B cell (primary cell): ENCODE results near the gene PGPEP1. TPM values are rescaled to one million over a fixed set of nuclear protein-coding genes. Genes with fewer than 3 reads are reported as not detected.
A peak's percentile ranks its signal among the peaks of the same experiment; 100 is the strongest.

Experiments
- ATAC-seq: fragments of 200-7000 bp; cut with Tn5 transposase; one replicate; pipeline ENCODE4 v1.10.0; 2021; ENCODE audit warnings: low read depth, mild to moderate bottlenecking, moderate number of reproducible peaks, moderate library complexity
- CTCF ChIA-PET: fragments of 350-600 bp; sonication (Branson Sonifier 250); formaldehyde crosslinking; loops from one replicate; lab custom pipeline; 2021; ENCODE audit warnings: antibody characterized with exemption, inconsistent platforms; lab: Charles Lee
- POLR2A ChIA-PET: fragments of 350-600 bp; sonication (Branson Sonifier 250); formaldehyde crosslinking; loops from one replicate; lab custom pipeline; 2021; ENCODE audit warnings: antibody characterized with exemption; lab: Charles Lee
- DNase-seq: peaks from one replicate; pipeline ENCODE4 v3.0.0; 2013
- H2AFZ ChIP-seq: 2 replicates; pipeline ENCODE4 v1.6.1; 2012; ENCODE audit warnings: mild to moderate bottlenecking, low read depth, low read length; ENCODE audit not compliant: insufficient read depth, poor library complexity, severe bottlenecking
- H3K27ac ChIP-seq, 2 donors: 1 replicate in 1 of 2; 2 replicates in 1 of 2; pipeline ENCODE4 v1.5.1; 2012 to 2013; ENCODE audit warnings: low read length in 2 of 2, mild to moderate bottlenecking in 2 of 2, moderate library complexity in 1 of 2
- H3K27me3 ChIP-seq, 4 experiments: fragments of 200-600 bp in 1 of 4; sonication (generic) in 1 of 4; replicated peaks in 1 of 4; 1 replicate in 2 of 4; 2 replicates in 2 of 4; pipeline versions ENCODE4 v1.6.1 to v1.7.0; 2013 to 2016; ENCODE audit warnings: low read length in 3 of 4, mild to moderate bottlenecking in 2 of 4, mixed read lengths in 1 of 4, moderate library complexity in 1 of 4; ENCODE audit not compliant: insufficient read depth in 4 of 4, control insufficient read depth in 3 of 4; ENCODE audit errors: control extremely low read depth in 1 of 4
- H3K36me3 ChIP-seq, 2 experiments: replicated peaks in 1 of 2; 1 replicate in 1 of 2; 2 replicates in 1 of 2; pipeline versions ENCODE4 v1.6.1 to v1.7.1; 2013; ENCODE audit warnings: low read length in 1 of 2; ENCODE audit not compliant: insufficient read depth in 2 of 2, control insufficient read depth in 1 of 2; ENCODE audit errors: control extremely low read depth in 1 of 2, extremely low read depth in 1 of 2
- H3K4me1 ChIP-seq, 2 donors: fragments of 200-600 bp in 1 of 2; sonication (generic) in 1 of 2; 1 replicate in 1 of 2; 2 replicates in 1 of 2; pipeline versions ENCODE4 v1.5.1 to v1.6.1; 2013 to 2017; ENCODE audit warnings: low read length in 2 of 2; ENCODE audit not compliant: control insufficient read depth in 2 of 2, insufficient read depth in 2 of 2
- H3K4me2 ChIP-seq: replicated peaks from 2 replicates; pipeline ENCODE3; 2012; ENCODE audit warnings: mild to moderate bottlenecking, low read depth, low read length; ENCODE audit not compliant: poor library complexity, severe bottlenecking
- H3K4me3 ChIP-seq, 5 experiments: fragments of 200-600 bp in 1 of 5; sonication (generic) in 1 of 5; 1 replicate in 3 of 5; 2 replicates in 2 of 5; pipeline versions ENCODE4 v1.5.1 to v1.7.0; 2011 to 2016; ENCODE audit warnings: low read length in 4 of 5, mild to moderate bottlenecking in 4 of 5, low read depth in 2 of 5, control low read depth in 1 of 5, moderate library complexity in 1 of 5; ENCODE audit not compliant: insufficient read depth in 1 of 5; ENCODE audit errors: control extremely low read depth in 1 of 5, extremely low read depth in 1 of 5
- H3K79me2 ChIP-seq: fragments of 200-600 bp; sonication (generic); one replicate; pipeline ENCODE4 v1.6.0; 2016; ENCODE audit warnings: low read length; ENCODE audit not compliant: control insufficient read depth, insufficient read depth
- H3K9ac ChIP-seq: fragments of 200-600 bp; sonication (generic); 2 replicates; pipeline ENCODE4 v1.6.1; 2017; ENCODE audit warnings: mild to moderate bottlenecking, low read length, moderate library complexity
- H3K9me3 ChIP-seq, 3 donors: one replicate each; pipeline versions ENCODE4 v1.6.1 to v1.7.1; 2013; ENCODE audit warnings: low read length in 2 of 3; ENCODE audit not compliant: control insufficient read depth in 2 of 3, insufficient read depth in 1 of 3; ENCODE audit errors: control extremely low read depth in 1 of 3
- H4K20me1 ChIP-seq: 2 replicates; pipeline ENCODE4 v1.6.0; 2012; ENCODE audit warnings: mild to moderate bottlenecking, low read length; ENCODE audit not compliant: insufficient read depth, control insufficient read depth, poor library complexity, severe bottlenecking
- H3K27ac Mint-ChIP-seq: one replicate; pipeline ENCODE4 v1.8.0; 2021; ENCODE audit warnings: mixed read lengths
- H3K27me3 Mint-ChIP-seq: one replicate; pipeline ENCODE4 v1.8.0; 2021; ENCODE audit warnings: mixed read lengths
- H3K4me1 Mint-ChIP-seq: one replicate; pipeline ENCODE4 v1.8.0; 2021; ENCODE audit warnings: mixed read lengths
- H3K4me3 Mint-ChIP-seq: one replicate; pipeline ENCODE4 v1.8.0; 2021; ENCODE audit warnings: mixed read lengths
- H3K9me3 Mint-ChIP-seq: one replicate; pipeline ENCODE4 v1.8.0; 2022; ENCODE audit warnings: mixed read lengths; ENCODE audit not compliant: insufficient read depth
- EZH2 ChIP-seq: IDR thresholded peaks from 2 replicates; pipeline ENCODE4 v1.6.1; 2012; ENCODE audit warnings: borderline replicate concordance, low read depth, mild to moderate bottlenecking, moderate library complexity, low read length; ENCODE audit not compliant: insufficient read depth, poor library complexity, severe bottlenecking
- WGBS: methylation state at CpG from one replicate; pipeline ENCODE4 v1.1.5; 2013; ENCODE audit warnings: missing lambda C conversion rate; ENCODE audit not compliant: insufficient coverage; 5-methylcytosine and 5-hydroxymethylcytosine counted together
- intact Hi-C: fragments of 100-400 bp; cut with micrococcal nuclease; formaldehyde crosslinking; loops from one replicate; pipeline ENCODE4 v1.10.0; 2022
- polyA plus RNA-seq: library from polyadenylated mRNA; depleted of rRNA; stranded (reverse); fragments of >200 nt; gene quantifications from 2 replicates; pipeline ENCODE4 v1.2.3, GENCODE V29; 2012
- small RNA-seq: library from RNA; depleted of rRNA; stranded (forward); fragments of <200 nt; gene quantifications from one replicate; pipeline ENCODE3, GENCODE V24; 2012; ENCODE audit warnings: low replicate concordance, low read depth; ENCODE audit not compliant: insufficient read length
- total RNA-seq, 2 donors: library from RNA; stranded (reverse); fragments of 120-200 nt in 1 of 2; gene quantifications; 1 replicate in 1 of 2; 2 replicates in 1 of 2; pipeline versions ENCODE4 v1.2.3 to v1.2.4, GENCODE V29; 2013 to 2022
- TF ChIP-seq, protein P1 (sequence below): fragments of 200-600 bp; IDR thresholded peaks from one replicate; pipeline ENCODE4 v1.8.0; 2022; ENCODE audit warnings: antibody characterized with exemption, mild to moderate bottlenecking

The PGPEP1 gene
- total and polyA plus RNA-seq, 2 donors (not counting 1 experiment from before 2014, with no cell fraction given) = 17.6 to 20.9 TPM

DNA sequence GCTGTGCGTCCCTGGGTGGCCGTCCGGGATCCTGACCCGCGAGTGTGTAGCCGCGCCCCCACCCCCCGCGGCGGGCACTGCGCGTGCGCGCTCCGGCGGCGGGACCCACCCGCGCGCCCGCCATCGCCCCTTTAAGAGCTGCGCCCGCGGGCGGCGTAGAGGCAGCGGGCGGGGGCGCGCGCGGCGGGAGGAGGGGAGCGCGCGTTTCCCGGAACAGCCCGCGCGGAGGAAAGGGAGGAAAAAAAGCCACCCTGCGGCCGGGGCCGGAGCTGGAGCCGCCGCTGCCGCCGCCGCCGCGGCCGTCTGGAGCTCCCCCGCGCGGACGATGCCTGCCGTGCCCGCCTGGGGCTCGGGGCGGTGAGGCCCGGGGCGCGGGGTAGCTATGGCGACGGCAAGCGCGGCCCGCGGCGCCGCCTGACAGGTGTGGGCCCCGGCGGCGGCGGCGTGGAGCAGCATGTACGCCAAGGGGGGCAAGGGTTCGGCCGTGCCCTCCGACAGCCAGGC, 78.8 kb downstream of the PGPEP1 start, which contains the start of gene SSBP4:
TSS of gene SSBP4 (plus strand) at position 204 of the 504 bp plus-strand sequence. CDS start at position 455, 251 bp downstream.
- H3K4me3 ChIP-seq = peak within 1 kb of the TSS in 4 of 5 experiments; percentile 41 to 67 (median 52)
- Mint-ChIP-seq H3K27ac (peak within 1 kb of the TSS; percentile 71), H3K27me3 (peaks cover 31% of the 10 kb centered on the region), H3K4me1 (peaks cover 66% of the 10 kb centered on the region), H3K9me3 (no peaks in the 10 kb centered on the region), H3K4me3 (peak within 1 kb of the TSS; percentile 85)
- H3K9me3 ChIP-seq = peaks cover 0 to 28% (median 0%) of the 10 kb centered on the region in 3 donors
- peak within 1 kb of the TSS; percentile 63 for H3K9ac ChIP-seq
- peak within 1 kb of the TSS; percentile 97 for H3K4me2 ChIP-seq
- intact Hi-C loops = loop anchor here (1.0 kb wide), 1 partner anchor 10 kb away; no protein-coding TSS in a partner anchor
- peak; percentile 88 for DNase-seq
- POLR2A ChIA-PET = interaction anchor here (0.7 to 2.8 kb wide), 6 partner anchors 9 to 227 kb away, joined by 3 to 15 read pairs (median 4); partner anchors contain the start of gene MPV17L2
- H3K4me1 ChIP-seq = peaks cover 70 to 77% of the 10 kb centered on the region in 2 donors
- ATAC-seq = peak; percentile 64
- peaks cover 54% of the 10 kb centered on the region for H4K20me1 ChIP-seq
- H3K27ac ChIP-seq = no peak within 1 kb of the TSS
- H2AFZ ChIP-seq = peak within 1 kb of the TSS; percentile 51
- WGBS = under 1% methylated on average over 80 of the region's 80 CpGs
- H3K79me2 ChIP-seq = peaks cover 28% of the 10 kb centered on the region
- TF ChIP-seq EZH2 = no peak
- TF ChIP-seq, protein P1, sequence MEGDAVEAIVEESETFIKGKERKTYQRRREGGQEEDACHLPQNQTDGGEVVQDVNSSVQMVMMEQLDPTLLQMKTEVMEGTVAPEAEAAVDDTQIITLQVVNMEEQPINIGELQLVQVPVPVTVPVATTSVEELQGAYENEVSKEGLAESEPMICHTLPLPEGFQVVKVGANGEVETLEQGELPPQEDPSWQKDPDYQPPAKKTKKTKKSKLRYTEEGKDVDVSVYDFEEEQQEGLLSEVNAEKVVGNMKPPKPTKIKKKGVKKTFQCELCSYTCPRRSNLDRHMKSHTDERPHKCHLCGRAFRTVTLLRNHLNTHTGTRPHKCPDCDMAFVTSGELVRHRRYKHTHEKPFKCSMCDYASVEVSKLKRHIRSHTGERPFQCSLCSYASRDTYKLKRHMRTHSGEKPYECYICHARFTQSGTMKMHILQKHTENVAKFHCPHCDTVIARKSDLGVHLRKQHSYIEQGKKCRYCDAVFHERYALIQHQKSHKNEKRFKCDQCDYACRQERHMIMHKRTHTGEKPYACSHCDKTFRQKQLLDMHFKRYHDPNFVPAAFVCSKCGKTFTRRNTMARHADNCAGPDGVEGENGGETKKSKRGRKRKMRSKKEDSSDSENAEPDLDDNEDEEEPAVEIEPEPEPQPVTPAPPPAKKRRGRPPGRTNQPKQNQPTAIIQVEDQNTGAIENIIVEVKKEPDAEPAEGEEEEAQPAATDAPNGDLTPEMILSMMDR = peak; percentile 55
- H3K27me3 ChIP-seq = peaks cover 0 to 50% (median 31%) of the 10 kb centered on the region in 4 experiments
- H3K36me3 ChIP-seq = no peaks in the 10 kb centered on the region
- CTCF ChIA-PET = interaction anchor here (0.6 to 3.5 kb wide), 18 partner anchors 9 to 355 kb away, joined by 3 to 17 read pairs (median 4); partner anchors contain the start of gene LSM4

Small RNA genes within 50 kb of the gene (small RNA-seq; reads per million reads assigned to genes)
- not detected for gene MIR3189
- gene RN7SL513P = not detected

Other genes starting within 250 kb of the PGPEP1 start
- 85.5 and 90.7 TPM in 2 replicates for gene MAST3, start 242.8 kb upstream of the PGPEP1 start, total RNA-seq
- 43.5 and 48.7 TPM in 2 replicates for gene MAST3, start 242.8 kb upstream of the PGPEP1 start, polyA plus RNA-seq
- gene PIK3R2, start 187.4 kb upstream of the PGPEP1 start, total RNA-seq = 13.7 and 15.8 TPM in 2 replicates
- gene PIK3R2, start 187.4 kb upstream of the PGPEP1 start, polyA plus RNA-seq = 8.5 and 8.9 TPM in 2 replicates
- 171 TPM in 2 replicates for gene IFI30, start 166.8 kb upstream of the PGPEP1 start, total RNA-seq
- gene IFI30, start 166.8 kb upstream of the PGPEP1 start, polyA plus RNA-seq = 74.5 and 222 TPM in 2 replicates
- 6.5 and 8.6 TPM in 2 replicates for gene MPV17L2, start 147.4 kb upstream of the PGPEP1 start, total RNA-seq
- gene MPV17L2, start 147.4 kb upstream of the PGPEP1 start, polyA plus RNA-seq = 18.4 and 23.0 TPM in 2 replicates
- 9.6 and 10.4 TPM in 2 replicates for gene RAB3A, start 136.6 kb upstream of the PGPEP1 start, total RNA-seq
- 5.3 and 7.7 TPM in 2 replicates for gene RAB3A, start 136.6 kb upstream of the PGPEP1 start, polyA plus RNA-seq
- not detected in 2 replicates for gene PDE4C, start 114.2 kb upstream of the PGPEP1 start, total RNA-seq
- 0.13 TPM in 1 of 2 replicates, not detected in the other for gene PDE4C, start 114.2 kb upstream of the PGPEP1 start, polyA plus RNA-seq
- 63.6 and 67.7 TPM in 2 replicates for gene IQCN, start 66.1 kb upstream of the PGPEP1 start, total RNA-seq
- gene IQCN, start 66.1 kb upstream of the PGPEP1 start, polyA plus RNA-seq = 52.0 and 106 TPM in 2 replicates
- 608 and 628 TPM in 2 replicates for gene JUND, start 59.0 kb upstream of the PGPEP1 start, total RNA-seq
- gene JUND, start 59.0 kb upstream of the PGPEP1 start, polyA plus RNA-seq = 5,593 and 7,730 TPM in 2 replicates
- 66.3 and 70.0 TPM in 2 replicates for gene LSM4, start 17.5 kb upstream of the PGPEP1 start, total RNA-seq
- gene LSM4, start 17.5 kb upstream of the PGPEP1 start, polyA plus RNA-seq = 79.2 and 86.1 TPM in 2 replicates
- gene GDF15, start 45.6 kb downstream of the PGPEP1 start, total RNA-seq = not detected in 2 replicates
- gene GDF15, start 45.6 kb downstream of the PGPEP1 start, polyA plus RNA-seq = 0.17 and 0.19 TPM in 2 replicates
- gene LRRC25, start 57.0 kb downstream of the PGPEP1 start, total RNA-seq = 2.4 and 2.8 TPM in 2 replicates
- gene LRRC25, start 57.0 kb downstream of the PGPEP1 start, polyA plus RNA-seq = 3.3 and 5.7 TPM in 2 replicates
- gene SSBP4, start 78.8 kb downstream of the PGPEP1 start, total RNA-seq = 37.0 and 43.5 TPM in 2 replicates
- 53.5 and 64.2 TPM in 2 replicates for gene SSBP4, start 78.8 kb downstream of the PGPEP1 start, polyA plus RNA-seq
- gene ISYNA1, start 97.5 kb downstream of the PGPEP1 start, total RNA-seq = 17.6 and 22.6 TPM in 2 replicates
- 28.3 and 41.9 TPM in 2 replicates for gene ISYNA1, start 97.5 kb downstream of the PGPEP1 start, polyA plus RNA-seq
- gene ELL, start 181.5 kb downstream of the PGPEP1 start, total RNA-seq = 31.4 and 34.0 TPM in 2 replicates
- gene ELL, start 181.5 kb downstream of the PGPEP1 start, polyA plus RNA-seq = 21.2 and 24.4 TPM in 2 replicates
- gene FKBP8, start 203.0 kb downstream of the PGPEP1 start, total RNA-seq = 148 and 150 TPM in 2 replicates
- 138 and 163 TPM in 2 replicates for gene FKBP8, start 203.0 kb downstream of the PGPEP1 start, polyA plus RNA-seq
- gene KXD1, start 217.3 kb downstream of the PGPEP1 start, total RNA-seq = 88.5 and 90.0 TPM in 2 replicates
- gene KXD1, start 217.3 kb downstream of the PGPEP1 start, polyA plus RNA-seq = 138 and 166 TPM in 2 replicates
- 1,690 and 1,837 TPM in 2 replicates for gene UBA52, start 231.3 kb downstream of the PGPEP1 start, total RNA-seq
- gene UBA52, start 231.3 kb downstream of the PGPEP1 start, polyA plus RNA-seq = 4,684 and 5,694 TPM in 2 replicates
- 78.1 and 90.9 TPM in 2 replicates for gene REX1BD, start 248.2 kb downstream of the PGPEP1 start, total RNA-seq
- gene REX1BD, start 248.2 kb downstream of the PGPEP1 start, polyA plus RNA-seq = 164 and 180 TPM in 2 replicates